NCI-H1930 (cell line): Measurements from ENCODE around the gene OR10T2.
"Not testable (repeated sequence)": the region's sequence is repeated elsewhere in the genome, so short reads cannot be mapped to it uniquely, and the experiment has no call there.

Experiments used
- DNase-seq, 2 experiments: peaks; one replicate each; lab custom pipeline; 2025; lab: John Stamatoyannopoulos, UW

OR10T2 gene

GRCh38 chr1:158355773-158356285 is 43.4 kb downstream of the OR10T2 start:
- DNase-seq, result no peak

- no peak for DNase-seq
These were observed 45.0 kb downstream of the OR10T2 start for GRCh38 chr1:158354255-158354654.

GRCh38 chr1:158353303-158354075 is 45.8 kb downstream of the OR10T2 start, which contains the start of gene CD1E:
TSS of gene CD1E (plus strand) at chr1:158353894. CDS start at chr1:158353989, 95 bp downstream.
- no peak for DNase-seq

- not testable (repeated sequence) for DNase-seq
These were observed 50.3 kb downstream of the OR10T2 start for GRCh38 chr1:158348946-158349345.
